22Rv1 (cell line): ENCODE measurements around the gene SELENOF.

Experiments used
- ZFX ChIP-seq: fragments of 450-650 bp; IDR thresholded peaks from 2 replicates; pipeline ENCODE4 v1.6.1; 2017; ENCODE audit warnings: antibody characterized with exemption, borderline replicate concordance
- TF ChIP-seq, protein P1 (sequence below): fragments of 450-650 bp; IDR thresholded peaks from 2 replicates; pipeline ENCODE4 v1.5.1; 2017; ENCODE audit warnings: mild to moderate bottlenecking

DNA sequence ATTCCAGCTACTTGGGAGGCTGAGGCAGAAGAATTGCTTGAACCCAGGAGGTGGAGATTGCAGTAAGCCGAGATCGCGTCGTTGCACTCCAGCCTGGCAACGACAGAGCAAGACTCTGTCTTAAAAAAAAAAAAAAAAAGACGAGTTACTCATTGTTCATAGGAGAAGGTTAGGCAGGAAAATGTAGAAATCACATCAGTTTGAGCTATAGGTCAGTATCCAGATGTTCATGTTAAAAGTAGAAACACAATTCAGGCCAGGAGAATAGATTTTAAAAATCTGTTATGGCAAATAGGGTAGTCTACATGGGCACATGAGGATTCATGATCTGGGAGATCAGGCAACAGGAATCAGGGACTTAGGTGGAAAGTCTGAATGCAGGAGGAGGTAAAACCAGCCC, 57.7 kb downstream of the SELENOF start:
- TF ChIP-seq, protein P1, sequence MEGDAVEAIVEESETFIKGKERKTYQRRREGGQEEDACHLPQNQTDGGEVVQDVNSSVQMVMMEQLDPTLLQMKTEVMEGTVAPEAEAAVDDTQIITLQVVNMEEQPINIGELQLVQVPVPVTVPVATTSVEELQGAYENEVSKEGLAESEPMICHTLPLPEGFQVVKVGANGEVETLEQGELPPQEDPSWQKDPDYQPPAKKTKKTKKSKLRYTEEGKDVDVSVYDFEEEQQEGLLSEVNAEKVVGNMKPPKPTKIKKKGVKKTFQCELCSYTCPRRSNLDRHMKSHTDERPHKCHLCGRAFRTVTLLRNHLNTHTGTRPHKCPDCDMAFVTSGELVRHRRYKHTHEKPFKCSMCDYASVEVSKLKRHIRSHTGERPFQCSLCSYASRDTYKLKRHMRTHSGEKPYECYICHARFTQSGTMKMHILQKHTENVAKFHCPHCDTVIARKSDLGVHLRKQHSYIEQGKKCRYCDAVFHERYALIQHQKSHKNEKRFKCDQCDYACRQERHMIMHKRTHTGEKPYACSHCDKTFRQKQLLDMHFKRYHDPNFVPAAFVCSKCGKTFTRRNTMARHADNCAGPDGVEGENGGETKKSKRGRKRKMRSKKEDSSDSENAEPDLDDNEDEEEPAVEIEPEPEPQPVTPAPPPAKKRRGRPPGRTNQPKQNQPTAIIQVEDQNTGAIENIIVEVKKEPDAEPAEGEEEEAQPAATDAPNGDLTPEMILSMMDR, result no peak
- no peak for TF ChIP-seq ZFX
